HG03469 (cell line): ENCODE measurements around the gene CTAGE8.
"Not testable (repeated sequence)": the region's sequence is repeated elsewhere in the genome, so short reads cannot be mapped to it uniquely, and the experiment has no call there.

Source experiments
- ATAC-seq: cut with Tn5 transposase; IDR thresholded peaks from one replicate; pipeline ENCODE4 v1.9.1; 2021; ENCODE audit warnings: mild to moderate bottlenecking, moderate library complexity, moderate number of reproducible peaks; ENCODE audit not compliant: unreplicated experiment

Gene CTAGE8

DNA sequence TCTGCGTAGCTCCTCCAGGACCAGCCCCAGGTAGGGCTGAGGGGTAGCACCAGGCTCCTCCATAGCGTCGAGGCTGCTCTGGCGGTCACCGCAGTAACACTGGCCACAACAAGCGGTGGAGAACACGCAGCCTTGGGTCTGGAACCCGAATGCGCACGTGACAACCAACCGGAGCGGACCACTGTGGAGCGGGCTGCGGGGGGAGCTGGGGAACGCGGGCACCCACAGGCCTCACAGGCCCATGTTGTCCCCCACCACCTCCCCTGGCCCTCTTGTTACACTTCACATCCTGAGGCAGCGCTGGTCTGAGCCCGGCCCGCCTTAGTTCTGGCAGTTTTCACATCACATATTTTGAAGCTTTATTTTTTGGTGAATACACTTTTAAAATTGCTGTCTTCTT, at the start of gene CTAGE8:
Gene CTAGE8 (minus strand): TSS at position 101 of the 400 bp plus-strand sequence. CDS start 38 bp downstream, at position 63.
- ATAC-seq, result not testable (repeated sequence)

GRCh38 chr7:144317537-144317936, 48.4 kb upstream of the CTAGE8 start:
- not testable (repeated sequence) for ATAC-seq

DNA sequence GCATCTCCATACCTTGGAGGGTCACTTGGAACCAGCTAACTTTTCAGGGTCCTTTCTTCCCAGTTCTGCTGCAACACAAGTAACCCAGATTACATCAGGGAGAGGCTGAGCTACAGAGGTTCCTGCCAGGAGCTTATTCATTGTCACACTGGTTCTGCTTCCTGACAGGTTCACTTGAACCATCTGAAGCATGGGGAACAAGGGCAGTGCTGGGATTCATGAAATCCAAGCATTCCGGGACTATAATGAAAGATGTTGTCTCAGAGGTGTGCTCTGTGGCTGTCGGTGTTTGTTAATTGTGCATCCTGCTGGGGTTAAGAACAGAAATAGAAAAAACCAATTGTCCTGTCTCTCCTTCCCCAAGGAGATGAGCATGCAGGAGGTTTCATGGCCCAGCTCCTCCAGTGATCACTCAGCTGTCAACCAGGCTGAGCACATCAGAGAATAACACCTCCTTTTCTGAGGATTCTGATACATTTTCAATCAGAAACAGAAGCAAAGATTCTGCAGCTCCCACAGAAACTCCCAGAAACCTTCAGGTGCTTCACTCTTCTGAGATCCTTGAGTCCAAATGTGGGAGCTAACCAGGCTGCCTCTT, 42.9 kb upstream of the CTAGE8 start, which contains the start of gene OR2A1:
Gene OR2A1 (plus strand): TSS at position 548 of the 598 bp plus-strand sequence. CDS start 5,706 bp downstream, outside the sequence.
- not testable (repeated sequence) for ATAC-seq

GRCh38 chr7:144311218-144311617, 42.1 kb upstream of the CTAGE8 start:
- not testable (repeated sequence) for ATAC-seq

DNA sequence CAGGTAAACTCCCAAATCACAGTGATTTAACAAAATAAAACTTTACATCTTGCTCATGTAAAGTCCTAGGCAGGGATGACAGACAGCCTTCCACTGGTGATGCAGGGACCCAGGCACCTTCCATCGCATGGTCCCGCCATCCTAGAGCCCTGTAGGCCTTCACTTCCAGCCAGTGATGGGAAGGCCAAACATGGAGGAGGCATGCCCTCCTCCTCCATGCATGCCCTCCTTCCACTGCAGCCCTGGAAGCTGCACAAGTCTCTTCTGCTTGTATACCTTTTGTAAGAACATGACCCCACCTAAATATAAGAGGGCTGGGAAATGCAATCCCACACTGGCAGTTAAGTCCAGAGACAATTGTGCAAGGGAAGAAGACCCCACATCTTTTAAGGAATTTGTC, 40.6 kb upstream of the CTAGE8 start:
- not testable (repeated sequence) for ATAC-seq

DNA sequence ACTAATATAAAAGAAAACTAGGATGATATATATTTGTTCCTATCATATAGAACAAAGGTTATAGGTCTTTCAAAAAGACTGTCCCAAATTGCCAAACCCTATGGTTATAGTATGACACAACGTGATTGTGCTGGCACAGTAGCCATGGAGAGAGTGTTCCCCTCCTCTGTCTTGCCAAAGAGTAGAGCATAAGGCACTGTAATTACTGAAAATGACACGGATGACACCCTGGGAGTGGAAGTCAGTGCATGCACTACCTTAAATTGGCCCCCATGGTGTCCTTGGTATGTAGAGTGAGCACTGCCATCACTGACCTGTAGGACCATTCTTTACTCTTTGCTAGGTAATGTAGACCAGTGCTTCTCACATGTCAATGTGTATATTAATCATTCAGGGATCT, 36.1 kb upstream of the CTAGE8 start:
- not testable (repeated sequence) for ATAC-seq

- not testable (repeated sequence) for ATAC-seq
Measured at GRCh38 chr7:144303607-144304006, 34.5 kb upstream of the CTAGE8 start.

DNA sequence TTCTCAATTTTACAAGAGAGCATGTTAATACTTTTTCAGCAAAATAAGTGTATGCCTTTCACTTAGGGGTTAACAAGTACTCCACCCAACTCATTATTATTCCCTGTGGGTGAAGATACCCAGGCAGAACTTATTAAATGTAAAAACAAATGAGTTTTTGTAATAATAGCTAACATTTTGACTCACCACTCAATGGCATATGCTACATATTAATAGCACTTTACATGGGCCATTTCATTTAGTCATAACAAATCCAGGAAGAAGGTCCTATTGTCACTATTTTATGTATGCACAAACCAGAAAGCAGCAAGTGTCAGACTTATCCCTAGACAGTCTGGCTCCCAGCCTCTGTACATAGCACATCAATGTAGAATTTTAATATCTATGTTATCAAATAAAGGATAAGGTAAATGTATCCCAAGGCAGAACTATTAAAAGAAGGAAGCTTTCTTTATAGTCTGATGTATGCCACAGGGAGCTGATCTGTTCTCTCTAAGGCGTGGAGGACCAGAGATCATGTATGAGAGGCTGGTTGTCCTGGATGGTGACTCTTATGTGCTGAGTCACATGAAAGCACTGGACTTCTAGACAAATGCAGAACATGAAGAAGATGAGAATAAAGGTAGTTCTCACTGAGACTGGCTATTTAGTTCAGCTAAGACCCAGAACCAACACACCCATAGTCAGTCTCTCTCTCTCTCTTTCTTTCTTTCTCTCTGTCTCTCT, 33.7 kb upstream of the CTAGE8 start:
- not testable (repeated sequence) for ATAC-seq

GRCh38 chr7:144293794-144294499, 24.9 kb upstream of the CTAGE8 start:
- ATAC-seq, result peak; percentile 49

GRCh38 chr7:144292384-144293161, 23.5 kb upstream of the CTAGE8 start:
- not testable (repeated sequence) for ATAC-seq

GRCh38 chr7:144291607-144292006, 22.5 kb upstream of the CTAGE8 start:
- ATAC-seq, result not testable (repeated sequence)

- ATAC-seq, result not testable (repeated sequence)
Measured at GRCh38 chr7:144287171-144287784, 18.2 kb upstream of the CTAGE8 start.

- ATAC-seq, result not testable (repeated sequence)
Measured at GRCh38 chr7:144283716-144284115, 14.6 kb upstream of the CTAGE8 start.

GRCh38 chr7:144282490-144282889, 13.4 kb upstream of the CTAGE8 start:
- ATAC-seq, result not testable (repeated sequence)

- not testable (repeated sequence) for ATAC-seq
Measured at GRCh38 chr7:144281981-144282380, 12.9 kb upstream of the CTAGE8 start.

- not testable (repeated sequence) for ATAC-seq
Measured at GRCh38 chr7:144280010-144280409, 10.9 kb upstream of the CTAGE8 start.

DNA sequence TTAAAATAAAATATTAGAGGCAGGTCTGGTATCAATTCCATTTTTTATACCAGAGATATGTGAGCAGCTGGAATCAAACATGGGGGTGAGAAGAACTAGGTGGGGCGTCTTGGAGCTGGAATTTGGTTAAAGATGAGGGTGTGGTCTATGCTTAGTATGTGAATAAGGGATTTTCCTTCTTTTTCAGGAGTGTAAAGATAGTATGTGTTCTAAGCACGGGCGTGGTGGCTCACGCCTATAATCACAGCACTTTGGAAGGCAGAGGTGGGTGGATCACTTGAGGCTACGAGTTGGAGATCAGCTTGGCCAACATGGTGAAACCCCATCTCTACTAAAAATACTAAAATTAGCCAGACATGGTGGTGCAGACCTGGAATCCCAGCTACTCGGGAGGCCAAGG, 6.2 kb upstream of the CTAGE8 start:
- not testable (repeated sequence) for ATAC-seq

DNA sequence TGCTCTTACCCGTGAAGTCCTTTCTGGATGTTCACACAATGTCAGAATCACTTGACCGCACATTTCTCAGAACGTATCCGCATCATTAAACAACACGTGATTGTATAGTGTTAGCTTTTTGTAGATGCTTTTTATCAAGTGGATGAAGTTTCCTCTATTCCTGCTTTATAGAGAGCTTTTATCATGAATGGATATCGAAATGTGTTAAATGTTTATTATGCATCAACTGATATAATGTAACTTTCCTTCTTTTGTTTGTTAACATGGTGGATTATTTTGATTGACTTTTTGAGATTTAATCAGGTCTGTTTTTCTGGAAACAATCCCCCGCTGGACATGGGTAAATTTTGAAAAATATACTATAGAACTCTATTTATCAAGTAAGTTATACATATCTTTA, 4.4 kb downstream of the CTAGE8 start, which contains the start of gene OR2A7:
Gene OR2A7 (minus strand): TSS at position 101 of the 400 bp plus-strand sequence. CDS start 5,164 bp downstream, outside the sequence.
- ATAC-seq, result not testable (repeated sequence)

- not testable (repeated sequence) for ATAC-seq
Measured at GRCh38 chr7:144262128-144262527, 7.0 kb downstream of the CTAGE8 start.

- ATAC-seq, result not testable (repeated sequence)
Measured at GRCh38 chr7:144259067-144259466, 10.0 kb downstream of the CTAGE8 start.
